GM08714 (cell line): ENCODE results near the gene CUZD1.

Source experiments
- H3K4me3 ChIP-seq: fragments of 200-500 bp; sonication (Bioruptor generic); 2 replicates; pipeline ENCODE4 v1.5.1; 2014; ENCODE audit warnings: mild to moderate bottlenecking, low read length, inconsistent platforms
- ZNF274 ChIP-seq: IDR thresholded peaks from 2 replicates; pipeline ENCODE4 v1.6.1; 2012; ENCODE audit warnings: mild to moderate bottlenecking, low read depth, low read length

The CUZD1 gene

GRCh38 chr10:122844146-122844545 lies 1.5 kb downstream of the CUZD1 start:
- no peak for TF ChIP-seq ZNF274

GRCh38 chr10:122841569-122841968 lies 4.1 kb downstream of the CUZD1 start:
- no peak overlapping the region for H3K4me3 ChIP-seq
- TF ChIP-seq ZNF274 = no peak

More at GRCh38 chr10:122844146-122844545, 1.5 kb downstream of the CUZD1 start:
- H3K4me3 ChIP-seq = no peak overlapping the region

GRCh38 chr10:122839505-122839904 lies 6.2 kb downstream of the CUZD1 start:
- TF ChIP-seq ZNF274 = no peak
- no peak overlapping the region for H3K4me3 ChIP-seq

GRCh38 chr10:122838880-122839279 lies 6.8 kb downstream of the CUZD1 start:
- no peak overlapping the region for H3K4me3 ChIP-seq
- TF ChIP-seq ZNF274 = no peak

- no peak overlapping the region for H3K4me3 ChIP-seq
- TF ChIP-seq ZNF274 = no peak
Measured at GRCh38 chr10:122835908-122836307, 9.7 kb downstream of the CUZD1 start.

- TF ChIP-seq ZNF274 = no peak
- H3K4me3 ChIP-seq = no peak overlapping the region
Measured at GRCh38 chr10:122830965-122831353, 14.7 kb downstream of the CUZD1 start.

GRCh38 chr10:122830273-122830964 lies 15.2 kb downstream of the CUZD1 start:
- no peak for TF ChIP-seq ZNF274
- no peak overlapping the region for H3K4me3 ChIP-seq

GRCh38 chr10:122829454-122829853 lies 16.2 kb downstream of the CUZD1 start:
- TF ChIP-seq ZNF274 = no peak
- no peak overlapping the region for H3K4me3 ChIP-seq

- H3K4me3 ChIP-seq = no peak overlapping the region
- TF ChIP-seq ZNF274 = no peak
Measured at GRCh38 chr10:122828716-122829255, 16.9 kb downstream of the CUZD1 start.

- H3K4me3 ChIP-seq = no peak overlapping the region
- no peak for TF ChIP-seq ZNF274
Measured at GRCh38 chr10:122827302-122827701, 18.4 kb downstream of the CUZD1 start.

- no peak for TF ChIP-seq ZNF274
- no peak overlapping the region for H3K4me3 ChIP-seq
Measured at GRCh38 chr10:122822973-122823690, 22.5 kb downstream of the CUZD1 start.

GRCh38 chr10:122821808-122822207 lies 23.8 kb downstream of the CUZD1 start:
- H3K4me3 ChIP-seq = no peak overlapping the region
- TF ChIP-seq ZNF274 = no peak

- H3K4me3 ChIP-seq = no peak overlapping the region
- no peak for TF ChIP-seq ZNF274
Measured at GRCh38 chr10:122815458-122815857, 30.2 kb downstream of the CUZD1 start.

GRCh38 chr10:122814493-122814892 lies 31.2 kb downstream of the CUZD1 start:
- TF ChIP-seq ZNF274 = no peak
- no peak overlapping the region for H3K4me3 ChIP-seq

- no peak overlapping the region for H3K4me3 ChIP-seq
- no peak for TF ChIP-seq ZNF274
Measured at GRCh38 chr10:122812751-122813150, 32.9 kb downstream of the CUZD1 start.
